ENCODE results near the gene SLC41A1.

GRCh38 chr1:205750138-205751035 lies 62.6 kb downstream of the SLC41A1 start, which contains the start of gene NUCKS1:
- TF ChIP-seq CTCF (IDR thresholded peaks at IDR 0.05) (peak in 2 of 6 experiments; percentile 21 to 34), POLR2A (IDR thresholded peaks at IDR 0.05) (peak in 1 of 4 donors; percentile 17)
